Dermis microvascular lymphatic vessel endothelial cell (primary cell): ENCODE measurements around the gene SRCIN1. TPM values are rescaled to one million over a fixed set of nuclear protein-coding genes. Genes with fewer than 3 reads are reported as not detected.

Source experiments
- DNase-seq, 2 donors: peaks; one replicate each; pipeline versions ENCODE4 v3.0.0 to v3.0.0-alpha.2; 2010; ENCODE audit warnings: low read depth in 2 of 2
- total RNA-seq: library from RNA; depleted of rRNA; stranded (reverse); fragments of >200 nt; gene quantifications from 2 replicates; pipeline ENCODE4 v1.2.1, GENCODE V29; 2014

Gene SRCIN1
- total RNA-seq, 1 donor from 2014 or later, result under 0.01 TPM

DNA sequence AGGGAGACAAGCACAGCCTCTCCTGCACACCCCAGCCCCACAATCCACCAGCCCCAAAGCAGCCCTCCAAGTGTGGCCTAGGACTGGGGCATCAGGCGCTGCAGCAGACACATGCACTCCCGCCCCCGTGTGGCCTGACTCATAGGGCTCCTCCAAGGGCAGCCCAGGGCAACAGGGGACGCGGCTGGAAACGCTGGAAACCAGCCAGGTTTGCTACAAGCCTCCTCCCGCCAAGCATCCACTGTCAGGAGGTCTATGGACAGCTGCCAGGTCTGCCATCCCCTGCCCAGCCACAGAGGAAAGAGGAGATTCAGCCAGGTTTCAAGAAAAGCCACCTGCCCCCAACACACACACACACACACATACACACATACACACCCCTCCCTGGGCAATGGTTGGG lies 25.8 kb downstream of the SRCIN1 start:
- peak in 1 of 2 donors; percentile 22 for DNase-seq

GRCh38 chr17:38579083-38579480 lies 26.7 kb downstream of the SRCIN1 start:
- no peak for DNase-seq

DNA sequence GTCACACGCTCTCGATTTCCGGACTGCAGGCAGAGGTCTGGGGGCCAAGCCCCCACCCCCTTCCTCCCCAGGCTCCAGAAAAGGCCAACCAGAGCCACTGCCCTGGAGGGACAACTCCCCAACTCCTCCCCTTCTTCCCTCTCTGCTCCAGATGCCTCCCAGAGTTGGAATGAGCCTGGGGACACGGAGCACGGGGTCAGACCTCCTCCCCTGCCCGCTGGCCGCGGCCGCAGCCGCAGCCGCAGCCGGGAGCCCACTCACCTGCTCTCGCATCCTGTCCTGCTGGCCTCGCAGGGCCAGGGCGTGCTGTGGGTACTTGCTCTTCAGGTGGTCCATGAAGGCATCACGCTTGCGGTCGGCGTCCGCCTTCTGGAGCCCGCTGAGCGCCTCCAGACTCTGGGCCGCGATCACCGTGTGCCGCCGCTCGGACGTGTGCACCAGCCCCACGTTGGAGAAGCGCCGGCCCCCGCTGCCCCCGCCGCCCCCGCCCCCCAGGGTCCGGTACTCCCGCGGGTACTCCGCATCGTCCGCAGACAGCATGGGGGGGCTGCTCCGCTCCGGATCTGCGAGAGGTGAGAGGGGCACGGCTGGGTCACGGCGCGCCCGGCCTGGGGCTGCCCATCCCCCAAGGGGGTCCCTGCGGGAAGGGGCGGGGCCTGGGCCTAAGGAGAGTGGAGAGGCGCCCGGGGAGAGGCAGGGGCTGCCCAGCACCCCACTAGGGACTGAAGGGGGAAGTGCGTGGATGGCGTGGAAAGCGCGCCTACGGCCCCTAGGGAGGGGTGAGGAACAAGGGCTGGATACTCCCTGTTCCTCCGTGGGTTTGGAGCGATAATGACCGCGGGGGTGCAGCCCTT lies 27.3 kb downstream of the SRCIN1 start:
- no peak for DNase-seq

GRCh38 chr17:38577645-38578173 lies 28.0 kb downstream of the SRCIN1 start:
- no peak for DNase-seq

- no peak for DNase-seq
Observed at GRCh38 chr17:38577244-38577643, 28.5 kb downstream of the SRCIN1 start.

DNA sequence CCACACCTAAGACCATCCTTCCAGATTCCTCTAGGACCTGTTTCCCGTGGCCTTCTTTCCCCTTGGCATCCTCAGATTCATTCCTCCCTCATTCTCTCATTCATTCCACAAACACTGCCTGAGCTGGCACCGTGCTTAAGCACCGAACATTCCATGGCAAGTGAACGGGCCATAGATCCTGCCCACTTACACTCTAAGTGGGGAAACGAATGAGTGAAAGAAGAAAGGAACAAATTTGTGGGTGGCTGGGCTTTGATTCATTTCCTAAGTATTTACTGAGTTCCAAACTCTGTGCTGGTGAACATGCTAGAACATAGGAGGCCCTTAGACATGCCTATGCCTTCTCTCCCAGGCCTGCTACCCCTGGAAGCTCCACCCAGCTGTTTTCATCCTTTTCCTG lies 30.0 kb downstream of the SRCIN1 start:
- DNase-seq, result no peak

- no peak for DNase-seq
Observed at GRCh38 chr17:38574712-38575111, 31.0 kb downstream of the SRCIN1 start.

DNA sequence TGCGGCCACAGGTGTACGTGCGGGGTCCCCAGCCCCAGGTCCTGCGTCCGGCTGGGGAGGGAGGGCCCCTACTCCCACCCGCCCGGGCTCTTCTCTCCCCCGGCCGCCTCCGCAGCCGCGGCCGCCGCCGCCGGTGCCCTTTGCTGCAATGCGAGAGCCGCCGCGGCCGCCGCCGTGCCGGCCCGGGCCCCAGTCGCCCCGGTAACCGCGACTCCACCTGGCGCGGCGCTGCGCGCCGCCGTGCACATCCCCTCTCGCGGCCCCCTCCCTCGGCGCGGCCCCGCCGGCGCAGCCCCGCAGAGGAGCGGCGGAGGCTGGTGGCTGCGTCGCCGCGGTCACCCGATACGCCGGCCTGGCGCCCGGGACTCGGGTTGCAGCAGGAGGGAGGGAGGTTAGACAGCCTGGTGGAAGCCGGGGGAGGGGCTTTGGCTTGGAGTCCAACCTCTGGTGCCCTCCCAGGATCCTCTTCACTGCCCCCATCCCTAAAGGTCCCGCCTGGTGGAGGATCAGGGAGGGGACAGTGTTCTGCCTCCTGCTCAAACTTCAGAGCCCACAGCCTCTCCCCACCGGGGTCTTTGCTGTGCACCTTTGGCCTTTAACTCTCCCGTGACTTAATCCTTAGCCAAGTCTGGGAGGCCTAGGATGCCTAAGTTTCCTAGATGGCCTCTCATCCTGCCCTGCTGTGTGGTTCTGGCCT lies 32.9 kb downstream of the SRCIN1 start:
- no peak for DNase-seq

DNA sequence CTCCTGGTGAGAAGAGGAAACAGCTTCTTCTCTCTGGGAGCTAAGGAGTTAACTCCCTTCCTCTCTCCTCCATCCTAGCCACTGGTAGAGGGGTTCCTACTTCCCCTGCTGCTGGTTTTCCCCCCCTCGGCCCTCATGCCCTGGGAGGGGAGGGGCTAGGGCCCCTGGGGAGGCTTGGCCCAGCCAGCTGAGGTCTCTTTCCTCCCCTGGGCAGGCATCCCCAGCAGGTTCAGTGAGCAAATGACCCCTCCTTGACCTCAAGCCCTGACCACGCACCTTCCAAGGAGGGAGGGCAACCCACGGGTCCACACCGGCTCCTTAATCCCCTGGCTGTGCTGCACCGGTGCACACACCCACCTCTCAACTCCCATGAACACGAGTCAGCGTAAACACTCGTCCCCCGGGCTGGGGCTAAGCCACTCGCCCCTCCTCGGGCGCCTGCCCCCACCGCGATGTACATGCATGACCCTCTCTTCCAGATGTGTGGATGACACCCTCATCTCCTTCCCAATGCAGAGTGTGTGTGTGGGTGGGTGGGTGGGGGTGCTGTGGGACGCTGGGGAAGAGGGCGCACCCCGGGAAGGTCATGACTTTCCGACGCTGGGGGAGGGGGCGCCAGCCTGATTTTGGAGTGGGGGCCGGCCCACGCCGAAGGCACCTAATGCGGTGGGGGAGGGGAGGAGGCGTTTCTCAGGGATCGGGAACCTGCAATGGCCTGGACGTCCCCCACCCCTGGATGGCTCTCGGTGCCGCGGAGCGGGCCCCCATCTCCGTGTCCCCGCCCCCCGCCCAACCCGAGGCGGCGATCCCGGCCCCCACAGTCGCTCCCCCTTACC lies 33.7 kb downstream of the SRCIN1 start:
- no peak for DNase-seq

- no peak for DNase-seq
Observed at GRCh38 chr17:38569701-38570512, 35.8 kb downstream of the SRCIN1 start.

- no peak for DNase-seq
Observed at GRCh38 chr17:38568845-38569510, 36.8 kb downstream of the SRCIN1 start.

GRCh38 chr17:38568274-38568673 lies 37.5 kb downstream of the SRCIN1 start:
- no peak for DNase-seq

- no peak for DNase-seq
Observed at GRCh38 chr17:38567350-38567749, 38.4 kb downstream of the SRCIN1 start.

- no peak for DNase-seq
Observed at GRCh38 chr17:38566666-38567031, 39.1 kb downstream of the SRCIN1 start.

DNA sequence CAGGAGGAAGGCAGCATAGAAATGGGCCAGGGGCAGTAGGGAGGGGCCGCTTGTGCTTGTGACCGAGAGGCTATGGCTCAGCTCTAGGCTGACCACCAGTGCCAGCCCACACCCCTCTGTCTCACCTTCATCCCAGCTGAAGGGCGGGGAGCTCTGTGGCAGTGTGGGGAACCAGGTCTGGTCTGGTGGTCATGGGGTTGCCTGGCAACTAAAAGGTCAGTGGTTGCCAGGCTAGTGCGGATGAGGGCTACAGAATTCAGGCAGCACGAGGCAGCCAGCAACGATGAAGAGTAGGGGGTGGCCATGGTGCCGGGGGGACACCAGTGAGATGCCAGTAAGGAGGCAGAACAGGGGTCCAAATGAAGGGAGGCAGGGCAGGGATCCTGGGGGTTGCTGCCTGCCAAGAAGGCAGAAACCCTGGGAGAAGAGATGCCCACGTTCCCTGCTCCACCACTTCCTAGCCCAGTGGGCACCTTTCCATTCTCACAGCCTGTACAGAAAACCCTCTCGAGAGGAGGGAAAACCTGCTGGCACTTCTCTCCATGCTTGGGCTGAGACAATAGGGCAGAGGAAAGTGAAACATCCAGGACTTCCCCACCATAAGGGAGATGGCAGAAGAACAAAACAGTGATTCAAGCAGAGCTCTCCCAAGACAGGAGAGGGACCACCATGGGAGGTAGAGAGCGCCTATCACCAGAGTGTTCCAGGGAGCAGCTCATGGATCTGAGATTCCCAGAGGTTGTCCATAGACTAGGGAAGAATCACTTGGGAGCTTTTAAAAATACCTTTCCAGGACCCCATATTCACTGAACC lies 39.7 kb downstream of the SRCIN1 start:
- no peak for DNase-seq

DNA sequence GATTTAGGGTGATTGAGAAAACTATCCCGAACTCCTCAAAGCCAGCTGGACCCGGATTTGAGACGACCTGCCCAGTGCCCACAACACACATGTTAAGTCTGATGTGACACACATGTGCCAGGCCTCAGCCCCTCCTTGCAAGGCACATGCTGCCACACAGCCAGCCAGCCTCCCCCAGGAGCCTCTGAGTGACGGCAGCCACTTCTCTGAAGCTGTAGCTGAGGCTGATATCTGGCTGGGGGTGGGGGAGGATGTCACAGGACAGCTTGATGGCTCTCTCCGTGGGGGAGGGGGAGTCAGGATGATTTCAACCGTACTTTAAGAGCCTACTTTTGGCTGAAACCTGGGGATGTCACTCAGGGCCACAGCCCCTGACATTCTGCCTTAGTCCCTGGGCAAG lies 40.9 kb downstream of the SRCIN1 start:
- DNase-seq, result no peak

GRCh38 chr17:38564254-38564837 lies 41.4 kb downstream of the SRCIN1 start:
- no peak for DNase-seq

DNA sequence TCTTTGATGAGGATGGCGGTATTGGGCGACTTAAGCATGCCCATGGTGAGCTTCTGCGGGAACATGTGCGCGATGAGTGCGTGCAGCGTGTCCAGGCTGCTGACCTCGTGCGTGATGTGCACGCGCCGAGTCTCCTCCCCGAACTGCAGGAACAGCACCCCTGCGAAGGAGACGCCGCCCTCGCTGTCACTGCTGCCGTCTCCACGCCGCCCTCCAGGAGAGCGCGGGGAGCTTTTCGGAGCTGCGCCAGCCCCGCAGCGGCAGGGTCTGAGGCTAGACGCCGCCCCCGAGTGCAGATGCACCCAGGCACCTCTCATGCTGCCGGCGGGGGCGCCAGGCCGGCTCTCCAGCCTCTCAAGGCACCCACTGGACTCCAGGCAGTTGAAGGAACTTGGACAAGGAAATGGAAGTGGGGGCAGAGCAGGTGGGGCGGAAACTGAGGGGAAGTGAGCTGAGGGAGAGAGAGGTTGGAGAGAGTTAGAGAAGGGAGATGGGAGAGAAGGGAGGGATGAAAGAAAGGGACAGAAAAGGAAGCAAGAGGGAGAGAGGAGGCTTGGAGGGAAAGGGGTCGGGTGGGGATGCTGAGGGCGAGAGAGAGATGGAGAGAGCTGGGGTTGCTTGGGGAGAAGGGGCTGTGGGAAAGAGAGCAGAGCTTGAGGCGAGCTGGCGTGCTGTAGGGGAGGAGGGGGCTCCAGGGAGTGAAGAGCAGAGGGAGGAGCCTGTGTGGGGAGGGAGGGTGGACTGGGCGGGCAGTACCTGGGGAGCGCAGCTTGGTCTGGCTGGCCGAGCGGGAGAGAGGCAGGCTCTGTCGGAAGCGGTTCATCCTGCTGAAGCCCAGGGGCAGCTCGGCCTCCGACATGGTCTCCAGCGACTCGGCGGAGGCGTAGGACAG lies 42.1 kb downstream of the SRCIN1 start:
- no peak for DNase-seq
